Loucy (cell line): ENCODE results near the gene CDYL.

ENCODE experiments used
- EZH2phosphoT487 ChIP-seq: fragments of 200-600 bp; IDR thresholded peaks from 2 replicates; pipeline ENCODE4 v1.6.1; 2018; ENCODE audit warnings: antibody characterized with exemption, mild to moderate bottlenecking, moderate library complexity, borderline replicate concordance
- TF ChIP-seq, protein P1 (sequence below): fragments of 200-600 bp; sonication (generic); conservative IDR thresholded peaks from 2 replicates; pipeline ENCODE4 v1.5.1; 2014; ENCODE audit warnings: mild to moderate bottlenecking, antibody characterized with exemption, low read length

DNA sequence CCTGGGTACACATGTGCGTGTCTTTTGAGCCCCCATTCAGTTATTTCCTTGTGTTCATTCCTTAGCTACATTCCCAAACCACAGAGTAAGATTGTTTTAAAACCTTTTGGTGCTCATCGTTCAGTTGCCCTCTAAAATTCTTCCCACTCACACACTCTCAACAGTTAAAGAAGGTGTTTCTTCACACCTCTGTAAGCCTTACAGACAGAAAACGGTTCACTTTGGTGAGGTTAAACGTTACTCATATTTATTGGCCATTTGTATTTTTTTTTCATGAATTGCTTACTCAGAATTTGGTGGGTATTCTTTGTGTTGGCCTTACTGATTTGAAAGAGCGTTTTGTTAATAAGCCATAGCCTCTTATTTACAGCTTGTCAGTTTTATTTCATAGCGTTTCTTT lies 97.7 kb downstream of the CDYL start:
- TF ChIP-seq, protein P1, sequence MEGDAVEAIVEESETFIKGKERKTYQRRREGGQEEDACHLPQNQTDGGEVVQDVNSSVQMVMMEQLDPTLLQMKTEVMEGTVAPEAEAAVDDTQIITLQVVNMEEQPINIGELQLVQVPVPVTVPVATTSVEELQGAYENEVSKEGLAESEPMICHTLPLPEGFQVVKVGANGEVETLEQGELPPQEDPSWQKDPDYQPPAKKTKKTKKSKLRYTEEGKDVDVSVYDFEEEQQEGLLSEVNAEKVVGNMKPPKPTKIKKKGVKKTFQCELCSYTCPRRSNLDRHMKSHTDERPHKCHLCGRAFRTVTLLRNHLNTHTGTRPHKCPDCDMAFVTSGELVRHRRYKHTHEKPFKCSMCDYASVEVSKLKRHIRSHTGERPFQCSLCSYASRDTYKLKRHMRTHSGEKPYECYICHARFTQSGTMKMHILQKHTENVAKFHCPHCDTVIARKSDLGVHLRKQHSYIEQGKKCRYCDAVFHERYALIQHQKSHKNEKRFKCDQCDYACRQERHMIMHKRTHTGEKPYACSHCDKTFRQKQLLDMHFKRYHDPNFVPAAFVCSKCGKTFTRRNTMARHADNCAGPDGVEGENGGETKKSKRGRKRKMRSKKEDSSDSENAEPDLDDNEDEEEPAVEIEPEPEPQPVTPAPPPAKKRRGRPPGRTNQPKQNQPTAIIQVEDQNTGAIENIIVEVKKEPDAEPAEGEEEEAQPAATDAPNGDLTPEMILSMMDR: no peak
- no peak for TF ChIP-seq EZH2phosphoT487
